ENCODE results near the gene DHH. TPM values are rescaled to one million over a fixed set of nuclear protein-coding genes. Genes with fewer than 3 reads are reported as not detected.

Gene DHH
- total and polyA plus RNA-seq, 9 of the 15 experiments (the other 6 are each of a cell fraction or from before 2014, with no cell fraction given), result 0.07 to 2.6 (median 0.54) TPM

DNA sequence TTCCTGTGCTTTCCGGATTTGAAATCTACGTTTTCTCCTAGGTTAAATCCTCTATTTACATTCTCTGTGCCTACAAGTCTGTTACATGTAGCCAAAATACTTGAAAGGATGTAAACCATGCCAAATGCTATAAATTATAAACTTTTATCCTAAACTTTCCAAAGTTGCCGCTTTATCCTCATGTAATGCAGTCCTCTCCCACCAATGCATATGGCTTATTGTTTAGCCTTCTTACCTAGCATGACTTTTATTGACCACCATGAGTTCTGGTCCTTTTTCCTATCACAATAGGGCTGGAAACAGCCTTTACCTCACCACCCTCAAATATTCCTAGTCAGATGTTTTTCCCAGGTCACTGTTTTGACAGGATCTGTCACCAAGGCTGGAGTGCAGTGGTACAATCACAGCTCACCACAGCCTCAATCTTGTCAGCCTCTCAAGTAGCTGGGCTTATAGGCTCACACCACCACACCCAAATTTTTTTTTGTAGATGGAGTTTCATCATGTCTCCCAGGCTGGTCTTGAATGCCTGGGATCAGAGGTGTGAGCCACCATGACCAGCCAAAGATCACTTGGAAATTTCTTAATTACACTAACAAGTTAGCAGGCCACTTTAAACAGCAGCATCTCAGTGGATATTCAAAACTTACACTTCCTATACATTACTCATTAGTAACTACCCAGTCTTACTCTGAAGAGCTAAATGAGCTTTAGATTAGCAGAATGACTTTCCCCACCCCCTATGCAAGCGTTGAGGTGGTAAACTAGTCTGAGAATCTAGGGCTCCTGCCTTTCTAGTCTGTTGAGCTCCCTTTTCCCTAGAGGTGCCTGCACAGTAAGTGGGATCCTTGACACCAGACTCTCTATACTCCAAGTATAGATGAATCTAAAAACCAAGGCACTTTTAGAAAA, 32.5 kb upstream of the DHH start (continued):
- no peak for TF ChIP-seq PURB (CRISPR knock-in tag; IDR thresholded peaks at IDR 0.05; ENCODE audit: low read depth)
- 0 out of 2 replicates have a peak, but pooled peaks have one; percentile 2 for TF ChIP-seq EGR1 (conservative IDR thresholded peaks at IDR 0.05)
- peak; percentile 88 for TF ChIP-seq MEIS2 (IDR thresholded peaks at IDR 0.05; ENCODE audit: partially characterized antibody)
- TF ChIP-seq, protein P1, sequence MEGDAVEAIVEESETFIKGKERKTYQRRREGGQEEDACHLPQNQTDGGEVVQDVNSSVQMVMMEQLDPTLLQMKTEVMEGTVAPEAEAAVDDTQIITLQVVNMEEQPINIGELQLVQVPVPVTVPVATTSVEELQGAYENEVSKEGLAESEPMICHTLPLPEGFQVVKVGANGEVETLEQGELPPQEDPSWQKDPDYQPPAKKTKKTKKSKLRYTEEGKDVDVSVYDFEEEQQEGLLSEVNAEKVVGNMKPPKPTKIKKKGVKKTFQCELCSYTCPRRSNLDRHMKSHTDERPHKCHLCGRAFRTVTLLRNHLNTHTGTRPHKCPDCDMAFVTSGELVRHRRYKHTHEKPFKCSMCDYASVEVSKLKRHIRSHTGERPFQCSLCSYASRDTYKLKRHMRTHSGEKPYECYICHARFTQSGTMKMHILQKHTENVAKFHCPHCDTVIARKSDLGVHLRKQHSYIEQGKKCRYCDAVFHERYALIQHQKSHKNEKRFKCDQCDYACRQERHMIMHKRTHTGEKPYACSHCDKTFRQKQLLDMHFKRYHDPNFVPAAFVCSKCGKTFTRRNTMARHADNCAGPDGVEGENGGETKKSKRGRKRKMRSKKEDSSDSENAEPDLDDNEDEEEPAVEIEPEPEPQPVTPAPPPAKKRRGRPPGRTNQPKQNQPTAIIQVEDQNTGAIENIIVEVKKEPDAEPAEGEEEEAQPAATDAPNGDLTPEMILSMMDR (IDR thresholded peaks at IDR 0.05 in 2 of 3, conservative IDR thresholded peaks at IDR 0.05 in 1 of 3; ENCODE audit: insufficient read depth in 2 of 3, low read depth in 1 of 3, low read length in 3 of 3), result no peak
- TF ChIP-seq MTA3 (IDR thresholded peaks at IDR 0.05; ENCODE audit: borderline replicate concordance), result 0 out of 2 replicates have a peak, but pooled peaks have one; percentile 26
- TF ChIP-seq, protein P2, sequence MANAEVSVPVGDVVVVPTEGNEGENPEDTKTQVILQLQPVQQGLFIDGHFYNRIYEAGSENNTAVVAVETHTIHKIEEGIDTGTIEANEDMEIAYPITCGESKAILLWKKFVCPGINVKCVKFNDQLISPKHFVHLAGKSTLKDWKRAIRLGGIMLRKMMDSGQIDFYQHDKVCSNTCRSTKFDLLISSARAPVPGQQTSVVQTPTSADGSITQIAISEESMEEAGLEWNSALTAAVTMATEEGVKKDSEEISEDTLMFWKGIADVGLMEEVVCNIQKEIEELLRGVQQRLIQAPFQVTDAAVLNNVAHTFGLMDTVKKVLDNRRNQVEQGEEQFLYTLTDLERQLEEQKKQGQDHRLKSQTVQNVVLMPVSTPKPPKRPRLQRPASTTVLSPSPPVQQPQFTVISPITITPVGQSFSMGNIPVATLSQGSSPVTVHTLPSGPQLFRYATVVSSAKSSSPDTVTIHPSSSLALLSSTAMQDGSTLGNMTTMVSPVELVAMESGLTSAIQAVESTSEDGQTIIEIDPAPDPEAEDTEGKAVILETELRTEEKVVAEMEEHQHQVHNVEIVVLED (CRISPR knock-in tag; IDR thresholded peaks at IDR 0.05), result no peak
- TF ChIP-seq, protein P3, sequence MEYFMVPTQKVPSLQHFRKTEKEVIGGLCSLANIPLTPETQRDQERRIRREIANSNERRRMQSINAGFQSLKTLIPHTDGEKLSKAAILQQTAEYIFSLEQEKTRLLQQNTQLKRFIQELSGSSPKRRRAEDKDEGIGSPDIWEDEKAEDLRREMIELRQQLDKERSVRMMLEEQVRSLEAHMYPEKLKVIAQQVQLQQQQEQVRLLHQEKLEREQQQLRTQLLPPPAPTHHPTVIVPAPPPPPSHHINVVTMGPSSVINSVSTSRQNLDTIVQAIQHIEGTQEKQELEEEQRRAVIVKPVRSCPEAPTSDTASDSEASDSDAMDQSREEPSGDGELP (CRISPR knock-in tag; IDR thresholded peaks at IDR 0.05; ENCODE audit: borderline replicate concordance), result no peak
- TF ChIP-seq NCOR1 (IDR thresholded peaks at IDR 0.05), result peak; percentile 34; the same call in 1 of the 2 replicates
- TF ChIP-seq ZSCAN29 (IDR thresholded peaks at IDR 0.05), result 0 out of 2 replicates have a peak, but pooled peaks have one; percentile 40
- peak; percentile 92 for TF ChIP-seq POLR2A (conservative IDR thresholded peaks at IDR 0.05)
- peak; percentile 74; the same call in 1 of the 2 replicates for TF ChIP-seq ZNF347 (CRISPR knock-in tag; IDR thresholded peaks at IDR 0.05; ENCODE audit: low read depth)
- TF ChIP-seq, protein P4, sequence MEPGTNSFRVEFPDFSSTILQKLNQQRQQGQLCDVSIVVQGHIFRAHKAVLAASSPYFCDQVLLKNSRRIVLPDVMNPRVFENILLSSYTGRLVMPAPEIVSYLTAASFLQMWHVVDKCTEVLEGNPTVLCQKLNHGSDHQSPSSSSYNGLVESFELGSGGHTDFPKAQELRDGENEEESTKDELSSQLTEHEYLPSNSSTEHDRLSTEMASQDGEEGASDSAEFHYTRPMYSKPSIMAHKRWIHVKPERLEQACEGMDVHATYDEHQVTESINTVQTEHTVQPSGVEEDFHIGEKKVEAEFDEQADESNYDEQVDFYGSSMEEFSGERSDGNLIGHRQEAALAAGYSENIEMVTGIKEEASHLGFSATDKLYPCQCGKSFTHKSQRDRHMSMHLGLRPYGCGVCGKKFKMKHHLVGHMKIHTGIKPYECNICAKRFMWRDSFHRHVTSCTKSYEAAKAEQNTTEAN (CRISPR knock-in tag; IDR thresholded peaks at IDR 0.05), result no peak
- peak; percentile 16 to 75; a peak in 1 of 4 replicates for TF ChIP-seq RCOR1 (IDR thresholded peaks at IDR 0.05; ENCODE audit: borderline replicate concordance in 1 of 2, low read depth in 2 of 2, low read length in 2 of 2)
- TF ChIP-seq, protein P5, sequence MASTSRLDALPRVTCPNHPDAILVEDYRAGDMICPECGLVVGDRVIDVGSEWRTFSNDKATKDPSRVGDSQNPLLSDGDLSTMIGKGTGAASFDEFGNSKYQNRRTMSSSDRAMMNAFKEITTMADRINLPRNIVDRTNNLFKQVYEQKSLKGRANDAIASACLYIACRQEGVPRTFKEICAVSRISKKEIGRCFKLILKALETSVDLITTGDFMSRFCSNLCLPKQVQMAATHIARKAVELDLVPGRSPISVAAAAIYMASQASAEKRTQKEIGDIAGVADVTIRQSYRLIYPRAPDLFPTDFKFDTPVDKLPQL (IDR thresholded peaks at IDR 0.05; ENCODE audit: extremely low read depth, insufficient read length), result no peak
- TF ChIP-seq SMAD2 (IDR thresholded peaks at IDR 0.05; ENCODE audit: low read depth, low read length), result no peak
- TF ChIP-seq ELF4 (CRISPR knock-in tag; IDR thresholded peaks at IDR 0.05), result peak; percentile 89; the same call in 1 of the 2 replicates
- TF ChIP-seq, protein P6, sequence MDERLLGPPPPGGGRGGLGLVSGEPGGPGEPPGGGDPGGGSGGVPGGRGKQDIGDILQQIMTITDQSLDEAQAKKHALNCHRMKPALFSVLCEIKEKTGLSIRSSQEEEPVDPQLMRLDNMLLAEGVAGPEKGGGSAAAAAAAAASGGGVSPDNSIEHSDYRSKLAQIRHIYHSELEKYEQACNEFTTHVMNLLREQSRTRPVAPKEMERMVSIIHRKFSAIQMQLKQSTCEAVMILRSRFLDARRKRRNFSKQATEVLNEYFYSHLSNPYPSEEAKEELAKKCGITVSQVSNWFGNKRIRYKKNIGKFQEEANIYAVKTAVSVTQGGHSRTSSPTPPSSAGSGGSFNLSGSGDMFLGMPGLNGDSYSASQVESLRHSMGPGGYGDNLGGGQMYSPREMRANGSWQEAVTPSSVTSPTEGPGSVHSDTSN (CRISPR knock-in tag; IDR thresholded peaks at IDR 0.05; ENCODE audit: low read depth), result no peak
- TF ChIP-seq, protein P6 (tag; conservative IDR thresholded peaks at IDR 0.05; ENCODE audit: low read depth), result peak; percentile 68
